GM23338 (cell line): ENCODE measurements around the gene CELF2. TPM values are rescaled to one million over a fixed set of nuclear protein-coding genes. Genes with fewer than 3 reads are reported as not detected.

Experiments
- ATAC-seq: fragments of 200-7000 bp; cut with Tn5 transposase; 3 replicates; pipeline ENCODE4 v1.9.1; 2020
- DNase-seq: peaks from one replicate; pipeline ENCODE4 v3.0.0-alpha.2; 2015; ENCODE audit warnings: low spot score
- H2AFZ ChIP-seq: fragments of 200-600 bp; sonication (generic); 2 replicates; pipeline ENCODE4 v1.8.0; 2016; ENCODE audit warnings: antibody characterized with exemption, mild to moderate bottlenecking, moderate library complexity
- H3F3A ChIP-seq: fragments of 200-600 bp; sonication (generic); replicated peaks from 2 replicates; pipeline ENCODE4 v1.8.0; 2017; ENCODE audit warnings: antibody characterized with exemption, mixed run types, low read depth
- H3K27ac ChIP-seq: fragments of 200-600 bp; sonication (generic); 2 replicates; pipeline ENCODE4 v1.6.1; 2016; ENCODE audit warnings: low read depth
- H3K27me3 ChIP-seq: fragments of 200-600 bp; sonication (generic); 2 replicates; pipeline ENCODE4 v1.8.0; 2016; ENCODE audit warnings: mild to moderate bottlenecking, mixed run types, moderate library complexity; ENCODE audit not compliant: insufficient read depth
- H3K36me3 ChIP-seq: fragments of 200-600 bp; sonication (generic); 2 replicates; pipeline ENCODE4 v1.8.0; 2016; ENCODE audit warnings: mild to moderate bottlenecking; ENCODE audit not compliant: insufficient read depth
- H3K4me1 ChIP-seq: fragments of 200-600 bp; sonication (generic); 2 replicates; pipeline ENCODE4 v1.8.0; 2016; ENCODE audit warnings: mild to moderate bottlenecking, moderate library complexity; ENCODE audit not compliant: insufficient read depth
- H3K4me2 ChIP-seq: fragments of 200-600 bp; sonication (generic); 2 replicates; pipeline ENCODE4 v1.7.1; 2017; ENCODE audit warnings: mixed run types
- H3K4me3 ChIP-seq: fragments of 200-600 bp; sonication (generic); 2 replicates; pipeline ENCODE4 v1.6.1; 2016; ENCODE audit warnings: mixed run types
- H3K79me2 ChIP-seq: fragments of 200-600 bp; sonication (generic); replicated peaks from 2 replicates; pipeline ENCODE4 v1.8.0; 2017; ENCODE audit warnings: mild to moderate bottlenecking; ENCODE audit not compliant: insufficient read depth
- H3K9me2 ChIP-seq: fragments of 200-600 bp; sonication (generic); 2 replicates; pipeline ENCODE4 v1.8.0; 2017; ENCODE audit not compliant: insufficient read depth
- H4K20me1 ChIP-seq: fragments of 200-600 bp; sonication (generic); replicated peaks from 2 replicates; pipeline ENCODE4 v1.8.0; 2017; ENCODE audit warnings: mild to moderate bottlenecking; ENCODE audit not compliant: insufficient read depth
- H3K27ac Mint-ChIP-seq: 2 replicates; pipeline ENCODE4 v1.8.0; 2020; ENCODE audit warnings: inconsistent platforms, mild to moderate bottlenecking, moderate library complexity, mixed read lengths
- H3K27me3 Mint-ChIP-seq: 3 replicates; pipeline ENCODE4 v1.8.0; 2022; ENCODE audit warnings: low read depth, mild to moderate bottlenecking, moderate library complexity, mixed read lengths, inconsistent platforms; ENCODE audit not compliant: insufficient read depth, poor library complexity
- H3K36me3 Mint-ChIP-seq: 3 replicates; pipeline ENCODE4 v1.8.0; 2021; ENCODE audit warnings: low read depth, mild to moderate bottlenecking, inconsistent platforms, moderate library complexity, mixed read lengths
- H3K4me1 Mint-ChIP-seq: 3 replicates; pipeline ENCODE4 v1.8.0; 2020; ENCODE audit warnings: mild to moderate bottlenecking, inconsistent platforms, mixed read lengths
- H3K4me3 Mint-ChIP-seq: 3 replicates; pipeline ENCODE4 v1.8.0; 2021; ENCODE audit warnings: moderate library complexity, mild to moderate bottlenecking, inconsistent platforms, mixed read lengths
- H3K9me3 Mint-ChIP-seq: 3 replicates; pipeline ENCODE4 v1.8.0; 2020; ENCODE audit warnings: moderate library complexity, mild to moderate bottlenecking, inconsistent platforms, mixed read lengths
- CREB1 ChIP-seq: fragments of 250-450 bp; sonication (Bioruptor Pico); IDR thresholded peaks from 2 replicates; pipeline ENCODE4 v1.5.0; 2020; ENCODE audit warnings: low read depth, mild to moderate bottlenecking, moderate library complexity
- ETS1 ChIP-seq: IDR thresholded peaks from 2 replicates; pipeline ENCODE4 v1.6.1; 2016; ENCODE audit warnings: antibody characterized with exemption
- EZH2phosphoT487 ChIP-seq: fragments of 200-600 bp; sonication (generic); IDR thresholded peaks from one replicate; pipeline ENCODE4 v1.8.1; 2018; ENCODE audit warnings: antibody characterized with exemption; ENCODE audit not compliant: unreplicated experiment
- JUNB ChIP-seq: IDR thresholded peaks from one replicate; pipeline ENCODE4 v1.6.1; 2016; ENCODE audit warnings: antibody characterized with exemption; ENCODE audit not compliant: unreplicated experiment
- POLR2AphosphoS5 ChIP-seq: IDR thresholded peaks from 2 replicates; pipeline ENCODE4 v1.6.1; 2016; ENCODE audit warnings: antibody characterized with exemption, low read depth
- REST ChIP-seq: IDR thresholded peaks from one replicate; pipeline ENCODE4 v1.6.1; 2018; ENCODE audit warnings: antibody characterized with exemption; ENCODE audit not compliant: unreplicated experiment
- ZNF331 ChIP-seq: fragments of 250-450 bp; sonication (Bioruptor Pico); IDR thresholded peaks from 2 replicates; pipeline ENCODE4 v1.5.0; 2020; ENCODE audit warnings: low read depth, mild to moderate bottlenecking, moderate library complexity
- ZNF462 ChIP-seq: fragments of 250-450 bp; sonication (Bioruptor Pico); IDR thresholded peaks from 2 replicates; pipeline ENCODE4 v1.5.0; 2020; ENCODE audit warnings: mild to moderate bottlenecking, moderate library complexity
- polyA plus RNA-seq: library from polyadenylated mRNA; unstranded; fragments of >200 nt; fragmentation: Nextera tagmentation; extraction: Ambion mirVana; gene quantifications from 2 replicates; pipeline ENCODE4 v1.2.1, GENCODE V29; 2016
- total RNA-seq: library from RNA; depleted of rRNA; stranded (reverse); fragments of >200 nt; shearing (Covaris generic); gene quantifications from 2 replicates; pipeline ENCODE4 v1.2.3, GENCODE V29; 2014

CELF2 gene
- total and polyA plus RNA-seq, 2 experiments from 2014 or later = 18.1 to 22.5 TPM

GRCh38 chr10:11274452-11274851, 256.8 kb downstream of the CELF2 start (continued):
- TF ChIP-seq ZNF462 (CRISPR knock-in tag) (no peak), EZH2phosphoT487 (no peak), CREB1 (CRISPR knock-in tag) (no peak), ZNF331 (no peak)

GRCh38 chr10:11275651-11276050, 258.0 kb downstream of the CELF2 start:
- ATAC-seq = no peak
- no peak for DNase-seq
- peaks cover 4% of the 10 kb centered on the region for H3K27me3 Mint-ChIP-seq
- H3K4me3 Mint-ChIP-seq = no peak overlapping the region
- no peak overlapping the region for H3K4me2 ChIP-seq
- H3K4me1 ChIP-seq = no peaks in the 10 kb centered on the region
- H4K20me1 ChIP-seq = no peaks in the 10 kb centered on the region
- no peaks in the 10 kb centered on the region for H3K27me3 ChIP-seq
- H3K9me2 ChIP-seq = no peaks in the 10 kb centered on the region
- H3K4me1 Mint-ChIP-seq = peaks cover 13% of the 10 kb centered on the region
- no peaks in the 10 kb centered on the region for H3K9me3 Mint-ChIP-seq
- no peak overlapping the region for H2AFZ ChIP-seq
- no peaks in the 10 kb centered on the region for H3K79me2 ChIP-seq
- no peak overlapping the region for H3K27ac Mint-ChIP-seq
- H3F3A ChIP-seq = no peaks in the 10 kb centered on the region
- H3K27ac ChIP-seq = no peak overlapping the region
- H3K36me3 ChIP-seq = no peaks in the 10 kb centered on the region
- no peak overlapping the region for H3K4me3 ChIP-seq
- peaks cover 3% of the 10 kb centered on the region; the same call in 1 of the 3 replicates for H3K36me3 Mint-ChIP-seq
- TF ChIP-seq POLR2AphosphoS5 (no peak), ETS1 (no peak), EZH2phosphoT487 (no peak), REST (no peak), JUNB (no peak)
